GM13977 (cell line): ENCODE data around the gene PLCL1.

Source experiments
- DNase-seq: peaks from one replicate; pipeline ENCODE4 v3.0.0; 2012; ENCODE audit warnings: low spot score
- CTCF ChIP-seq: IDR thresholded peaks from 2 replicates; pipeline ENCODE4 v1.5.1; 2012; ENCODE audit warnings: mild to moderate bottlenecking, control low read depth; ENCODE audit not compliant: insufficient read depth; ENCODE audit errors: extremely low read depth, missing control alignments
- in situ Hi-C: fragments of 300-500 bp; cut with MboI; formaldehyde crosslinking; loops from one replicate; pipeline ENCODE4 v1.12.0; 2022; ENCODE audit warnings: low sequenced_read_pairs, low pct_unique_long_range_greater_than_20kb, mixed read lengths, inconsistent platforms; ENCODE audit not compliant: unreplicated experiment

The PLCL1 gene

DNA sequence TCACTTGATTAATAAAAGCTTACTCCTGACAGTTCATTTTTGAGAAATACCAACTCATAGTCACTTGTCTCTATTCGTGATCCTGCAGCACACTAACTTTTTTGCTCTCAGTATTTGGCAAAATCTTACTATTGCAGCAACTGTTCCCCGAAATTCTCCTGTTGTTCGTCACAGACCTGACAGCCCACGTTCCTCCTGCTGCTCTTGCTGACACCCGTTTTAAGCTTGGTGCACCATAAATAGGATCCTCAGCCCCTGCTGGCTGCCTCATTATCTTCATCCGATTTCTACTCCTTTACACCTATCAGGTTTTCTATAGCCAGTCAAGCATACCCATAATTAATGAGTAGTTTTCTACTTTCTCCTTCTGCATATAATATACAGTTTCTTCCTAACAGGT lies 368.8 kb downstream of the PLCL1 start:
- DNase-seq, result no peak
- in situ Hi-C loops, result no loop called here
- TF ChIP-seq CTCF, result no peak

DNA sequence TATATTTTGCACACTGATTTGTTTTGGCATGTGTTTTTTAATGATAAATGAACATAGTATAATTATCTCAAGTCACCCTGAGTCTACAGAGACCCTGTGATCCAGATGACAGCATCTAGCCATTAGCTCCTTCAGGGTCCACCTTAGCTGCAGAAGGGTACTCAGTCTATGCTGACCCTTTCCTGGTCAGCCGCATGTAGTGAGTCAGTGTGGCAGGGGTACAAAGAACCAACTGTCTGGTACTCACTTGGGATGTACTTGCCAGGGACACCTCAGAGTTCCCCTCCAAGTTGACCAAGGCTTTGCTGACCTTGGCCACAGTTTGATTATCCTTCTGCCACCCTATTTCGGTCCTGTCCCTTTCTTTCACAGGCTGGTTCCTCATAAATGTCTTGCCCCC lies 369.5 kb downstream of the PLCL1 start:
- in situ Hi-C loops, result no loop called here
- TF ChIP-seq CTCF, result no peak
- DNase-seq, result no peak

DNA sequence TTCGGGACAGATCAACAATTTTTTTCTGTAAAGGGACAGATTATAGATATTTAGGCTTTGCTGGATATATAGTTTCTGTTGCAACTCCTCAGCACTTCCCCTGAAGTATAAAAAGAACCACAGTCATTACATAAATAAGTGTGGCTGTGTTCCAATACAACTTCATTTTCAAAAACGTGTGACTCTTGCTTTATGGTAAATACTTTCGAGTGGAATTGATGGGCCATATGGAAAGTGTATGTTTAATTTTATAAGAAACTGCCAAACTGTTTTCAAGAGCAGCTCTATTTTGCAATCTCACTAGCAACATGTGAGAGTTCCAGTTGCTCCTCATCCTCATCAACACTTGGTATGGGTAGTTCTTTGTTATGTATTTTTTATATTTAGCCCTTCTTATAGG lies 370.9 kb downstream of the PLCL1 start:
- in situ Hi-C loops, result no loop called here
- no peak for DNase-seq
- no peak for TF ChIP-seq CTCF

GRCh38 chr2:198177040-198177439 lies 372.6 kb downstream of the PLCL1 start:
- no peak for TF ChIP-seq CTCF
- in situ Hi-C loops, result no loop called here

DNA sequence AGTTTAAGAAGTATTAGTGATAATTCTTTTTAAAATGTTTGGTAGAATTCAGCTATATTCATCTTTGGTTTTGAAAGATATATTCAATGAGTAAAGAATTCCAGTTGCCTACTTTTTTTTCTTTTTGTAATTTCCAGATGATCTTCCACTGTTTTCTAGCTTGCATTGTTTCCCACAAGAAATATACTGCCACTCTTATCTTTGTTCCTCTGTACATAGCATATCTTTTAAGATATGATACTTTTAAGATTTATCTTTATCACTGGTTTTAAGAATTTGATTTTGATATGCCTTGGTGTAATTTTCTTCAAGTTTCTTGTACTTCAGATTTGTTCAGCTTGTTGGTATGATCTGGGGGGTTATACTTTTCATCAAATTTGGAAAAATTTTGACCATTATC lies 374.4 kb downstream of the PLCL1 start:
- TF ChIP-seq CTCF, result no peak
- no peak for DNase-seq
- in situ Hi-C loops, result no loop called here

More at GRCh38 chr2:198177040-198177439, 372.6 kb downstream of the PLCL1 start:
- no peak for DNase-seq

DNA sequence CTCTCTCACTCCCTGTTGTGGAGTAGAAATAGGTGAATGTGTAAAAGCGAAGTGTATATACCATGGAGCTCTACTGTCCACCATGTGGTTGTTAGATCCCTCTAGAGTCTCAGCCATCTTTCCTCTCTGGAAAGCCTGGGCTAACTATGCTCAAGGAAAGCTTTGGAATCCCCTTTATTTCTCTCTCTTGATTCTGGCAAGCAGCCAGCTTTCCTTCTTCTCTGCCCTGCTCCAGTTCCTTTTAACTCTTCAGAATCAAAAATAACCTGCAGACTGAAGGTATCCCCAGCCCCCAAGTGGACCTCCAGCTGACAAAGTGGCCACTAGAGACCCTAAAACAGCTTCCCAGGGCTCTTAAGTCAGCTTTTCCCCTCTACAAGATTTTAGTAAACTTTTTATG lies 381.9 kb downstream of the PLCL1 start:
- in situ Hi-C loops, result no loop called here
- no peak for DNase-seq
- no peak for TF ChIP-seq CTCF

DNA sequence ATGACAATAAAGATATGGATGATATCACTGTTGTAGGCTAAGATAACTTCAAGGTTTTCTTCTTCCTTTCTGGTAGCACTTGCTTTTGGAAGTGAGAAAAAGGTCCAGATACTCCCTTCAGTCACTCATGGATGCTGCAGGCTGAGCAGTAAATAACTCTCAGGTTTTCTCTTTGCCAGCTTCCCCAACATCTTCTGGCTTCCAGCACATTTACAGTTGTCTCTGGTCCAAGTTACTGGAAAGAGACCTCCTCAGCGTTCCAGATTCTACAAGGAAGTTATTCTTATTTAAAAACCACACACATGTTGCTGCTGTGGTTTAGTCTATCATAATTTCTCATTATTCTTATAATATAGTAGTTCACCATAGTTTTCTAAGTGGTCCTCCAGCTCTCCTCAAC lies 383.4 kb downstream of the PLCL1 start:
- no peak for TF ChIP-seq CTCF
- in situ Hi-C loops, result no loop called here
- DNase-seq, result no peak
